GM12872 (cell line): Measurements from ENCODE around the gene TANC1.

Experiments used
- TF ChIP-seq, protein P1 (sequence below): IDR thresholded peaks from 3 replicates; pipeline ENCODE4 v1.5.1; 2011; ENCODE audit warnings: low read depth, mild to moderate bottlenecking, low read length, moderate library complexity; ENCODE audit not compliant: insufficient read depth

TANC1 gene

DNA sequence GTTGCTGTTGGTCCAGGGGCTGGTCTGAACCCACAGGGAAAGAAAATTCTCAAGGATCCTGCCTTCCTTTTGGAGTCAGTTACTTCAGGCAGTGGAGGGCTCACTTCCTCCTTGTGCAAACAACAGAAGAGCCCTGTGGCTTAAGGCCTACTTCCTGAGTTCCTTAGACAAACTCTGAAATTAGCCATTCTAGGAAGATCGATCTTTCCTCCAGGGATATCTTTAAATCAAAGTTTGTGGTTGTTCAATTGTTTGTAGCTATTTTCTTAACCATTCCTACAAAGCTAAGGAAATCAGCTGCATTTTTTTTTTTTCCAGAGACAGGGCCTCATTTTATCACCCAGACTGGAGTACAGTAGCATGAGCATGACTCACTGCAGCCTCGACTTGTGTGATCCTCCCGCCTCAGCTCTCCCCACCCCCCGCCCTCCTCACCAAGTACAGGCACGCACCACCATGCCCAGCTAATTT, 156.0 kb downstream of the TANC1 start:
- TF ChIP-seq, protein P1, sequence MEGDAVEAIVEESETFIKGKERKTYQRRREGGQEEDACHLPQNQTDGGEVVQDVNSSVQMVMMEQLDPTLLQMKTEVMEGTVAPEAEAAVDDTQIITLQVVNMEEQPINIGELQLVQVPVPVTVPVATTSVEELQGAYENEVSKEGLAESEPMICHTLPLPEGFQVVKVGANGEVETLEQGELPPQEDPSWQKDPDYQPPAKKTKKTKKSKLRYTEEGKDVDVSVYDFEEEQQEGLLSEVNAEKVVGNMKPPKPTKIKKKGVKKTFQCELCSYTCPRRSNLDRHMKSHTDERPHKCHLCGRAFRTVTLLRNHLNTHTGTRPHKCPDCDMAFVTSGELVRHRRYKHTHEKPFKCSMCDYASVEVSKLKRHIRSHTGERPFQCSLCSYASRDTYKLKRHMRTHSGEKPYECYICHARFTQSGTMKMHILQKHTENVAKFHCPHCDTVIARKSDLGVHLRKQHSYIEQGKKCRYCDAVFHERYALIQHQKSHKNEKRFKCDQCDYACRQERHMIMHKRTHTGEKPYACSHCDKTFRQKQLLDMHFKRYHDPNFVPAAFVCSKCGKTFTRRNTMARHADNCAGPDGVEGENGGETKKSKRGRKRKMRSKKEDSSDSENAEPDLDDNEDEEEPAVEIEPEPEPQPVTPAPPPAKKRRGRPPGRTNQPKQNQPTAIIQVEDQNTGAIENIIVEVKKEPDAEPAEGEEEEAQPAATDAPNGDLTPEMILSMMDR: no peak

DNA sequence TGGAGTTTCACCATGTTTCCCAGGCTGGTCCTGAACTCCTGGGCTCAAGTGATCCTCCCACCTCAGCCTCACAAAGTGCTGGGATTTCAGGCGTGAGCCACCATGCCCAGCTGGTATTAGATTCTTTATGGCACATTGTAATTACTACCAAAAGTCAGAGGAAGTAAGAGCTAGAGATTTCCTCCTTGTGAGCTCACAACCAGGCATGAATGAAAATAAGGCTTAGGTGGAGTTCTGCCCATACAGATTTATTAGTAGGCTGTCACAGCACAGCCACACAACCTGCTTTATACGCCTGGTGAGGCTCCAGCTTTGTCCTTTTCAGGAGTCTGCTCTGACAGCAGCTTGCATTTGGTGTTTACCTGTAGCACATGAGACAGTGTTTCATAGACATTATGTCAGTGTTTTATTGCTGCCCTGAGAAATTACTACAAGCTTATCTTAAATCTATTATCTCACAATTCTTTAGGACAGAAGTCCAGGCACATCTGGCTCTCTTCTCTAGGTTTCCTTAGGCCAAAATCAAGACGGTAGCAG, 156.6 kb downstream of the TANC1 start:
- TF ChIP-seq, protein P1: no peak

DNA sequence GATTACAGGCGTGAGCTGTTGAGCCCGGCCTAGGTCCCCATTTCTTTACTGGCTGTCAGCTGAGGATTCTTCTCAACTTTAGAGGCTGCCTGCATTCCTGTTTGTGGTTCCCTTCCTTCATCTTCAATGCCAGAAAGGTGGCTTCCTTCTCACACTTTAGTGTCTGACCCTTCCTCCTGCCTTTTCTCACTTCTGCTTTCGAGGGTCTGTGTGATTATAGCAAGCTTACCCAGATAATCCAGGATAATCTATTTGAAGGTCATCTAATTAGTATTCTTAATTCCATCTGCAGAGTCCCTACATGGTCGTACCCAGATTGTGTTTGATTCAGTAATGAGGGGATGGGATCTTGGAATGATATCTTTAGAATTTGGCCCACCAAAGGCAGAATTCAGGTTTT, 157.4 kb downstream of the TANC1 start:
- TF ChIP-seq, protein P1: no peak

DNA sequence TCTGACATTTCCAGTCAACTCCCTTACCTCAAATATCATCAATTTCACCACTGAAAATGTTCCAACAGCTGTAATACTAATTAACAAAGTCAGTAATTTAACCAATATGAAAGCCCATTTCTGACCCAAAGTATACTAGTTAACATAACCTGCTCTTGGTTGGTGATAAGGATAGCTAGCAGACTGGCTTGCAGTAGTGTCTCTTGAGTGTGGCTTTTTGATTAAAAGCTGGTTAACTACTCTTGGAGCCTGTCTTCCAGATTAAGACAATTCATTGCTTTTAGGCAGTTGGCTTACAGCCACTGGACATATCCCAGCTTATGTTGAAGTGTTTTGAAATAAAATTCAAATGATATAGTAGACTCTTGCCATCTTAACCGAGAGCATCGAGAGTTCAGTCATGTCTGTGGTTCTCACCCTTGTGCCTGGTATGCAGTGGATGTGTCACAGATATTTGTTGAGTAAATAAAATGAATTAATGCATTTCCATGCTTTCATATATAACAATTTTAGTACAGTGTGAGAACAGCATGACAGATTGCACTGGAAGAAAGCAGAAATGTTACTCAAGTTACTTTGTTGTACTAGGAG, 158.1 kb downstream of the TANC1 start:
- TF ChIP-seq, protein P1: no peak

DNA sequence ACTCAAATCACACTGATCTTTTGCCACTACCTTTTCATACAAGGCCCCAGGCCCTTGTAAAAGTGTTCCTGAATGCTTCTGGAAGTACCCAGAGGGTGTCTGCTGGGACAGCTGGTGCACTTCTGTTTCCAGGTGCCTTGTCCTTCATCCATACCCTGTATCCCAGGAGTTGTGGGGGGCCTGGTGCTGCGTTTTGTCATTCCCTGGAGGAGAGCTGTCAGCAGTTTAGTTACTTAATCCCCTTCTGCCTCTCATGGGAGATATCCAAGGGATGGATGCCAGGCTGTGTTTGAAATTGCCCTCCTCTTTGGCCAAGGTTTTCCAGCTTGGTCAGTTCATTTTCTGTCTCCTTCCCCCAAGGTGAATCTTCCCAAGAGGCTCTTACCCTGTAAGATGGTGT, 159.8 kb downstream of the TANC1 start:
- TF ChIP-seq, protein P1: no peak

DNA sequence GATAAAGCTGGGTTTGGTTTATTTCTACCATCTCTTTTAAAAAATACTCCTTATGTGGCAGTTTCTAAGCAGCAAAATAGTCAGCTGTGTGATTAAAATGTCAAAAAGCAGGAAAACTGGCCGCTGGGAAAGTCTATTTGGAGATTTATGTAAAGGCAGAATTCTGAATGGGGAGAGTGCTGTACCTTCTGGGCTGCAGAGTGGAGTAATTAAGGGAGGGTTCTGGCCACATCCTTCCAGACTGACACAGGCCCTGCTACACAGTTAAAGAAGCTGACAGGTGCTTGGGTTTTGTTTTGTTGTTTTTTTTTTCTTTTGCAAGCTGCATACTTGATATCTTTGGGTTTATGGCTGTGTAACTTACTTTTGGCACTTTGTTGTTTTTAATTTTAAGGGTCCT, 160.8 kb downstream of the TANC1 start:
- TF ChIP-seq, protein P1: no peak

DNA sequence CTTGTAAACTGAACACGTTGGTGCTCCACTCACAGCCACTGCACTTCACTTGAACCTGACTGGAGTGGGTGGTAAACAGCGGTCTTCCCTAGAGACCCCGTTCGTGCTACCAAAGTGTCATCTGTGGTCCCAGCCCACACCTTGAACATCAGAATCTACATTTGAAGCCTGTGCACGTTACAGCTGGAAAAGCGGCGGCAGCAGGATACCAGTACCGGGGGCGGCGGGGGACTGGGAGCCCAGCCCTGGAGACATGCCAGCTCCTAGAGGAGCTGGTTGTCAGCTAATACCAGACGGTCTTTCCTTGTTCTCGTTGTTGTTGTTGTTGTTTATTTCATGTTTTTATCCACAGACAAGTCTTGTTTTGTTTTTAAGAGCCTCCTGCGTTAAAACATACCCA, 161.4 kb downstream of the TANC1 start:
- TF ChIP-seq, protein P1: no peak
